Effector memory CD8-positive, alpha-beta T cell (primary cell): ENCODE measurements around the gene TMIE.

ENCODE experiments used
- ATAC-seq: fragments of 150-1000 bp; cut with Tn5 transposase; replicated peaks from 2 replicates; pipeline ENCODE4 v1.10.0; 2021; ENCODE audit warnings: mild to moderate bottlenecking, moderate library complexity
- DNase-seq, 3 experiments: peaks; one replicate each; pipeline ENCODE4 v3.0.0; 2021
- H3K27ac Mint-ChIP-seq, 2 donors: one replicate each; pipeline ENCODE4 v1.8.0; 2022; ENCODE audit warnings: mild to moderate bottlenecking in 2 of 2, mixed read lengths in 2 of 2, moderate library complexity in 2 of 2
- H3K27me3 Mint-ChIP-seq, 2 donors: one replicate each; pipeline ENCODE4 v1.8.0; 2022; ENCODE audit warnings: mixed read lengths in 2 of 2
- H3K36me3 Mint-ChIP-seq: one replicate; pipeline ENCODE4 v1.8.0; 2022; ENCODE audit warnings: mild to moderate bottlenecking, moderate library complexity, mixed read lengths; ENCODE audit not compliant: insufficient read depth
- H3K4me1 Mint-ChIP-seq, 2 donors: one replicate each; pipeline ENCODE4 v1.8.0; 2022; ENCODE audit warnings: low read depth in 2 of 2, mixed read lengths in 2 of 2
- H3K4me3 Mint-ChIP-seq, 2 donors: one replicate each; pipeline ENCODE4 v1.8.0; 2022; ENCODE audit warnings: mild to moderate bottlenecking in 2 of 2, mixed read lengths in 2 of 2, moderate library complexity in 2 of 2
- H3K9me3 Mint-ChIP-seq, 2 donors: one replicate each; pipeline ENCODE4 v1.8.0; 2022; ENCODE audit warnings: mixed read lengths in 2 of 2

Gene TMIE

GRCh38 chr3:46664971-46665762 is 36.0 kb upstream of the TMIE start:
- H3K4me3 Mint-ChIP-seq, result no peak overlapping the region
- no peaks in the 10 kb centered on the region for H3K36me3 Mint-ChIP-seq

GRCh38 chr3:46665763-46666452 is 35.3 kb upstream of the TMIE start:
- Mint-ChIP-seq H3K36me3 (no peaks in the 10 kb centered on the region), H3K9me3 (no peaks in the 10 kb centered on the region), H3K4me1 (no peaks in the 10 kb centered on the region), H3K27me3 (peaks cover 0 to 23% of the 10 kb centered on the region in 2 donors), H3K4me3 (no peak overlapping the region), H3K27ac (no peak overlapping the region)
- no peak for ATAC-seq
- no peak for DNase-seq

More at GRCh38 chr3:46664971-46665762, 36.0 kb upstream of the TMIE start:
- Mint-ChIP-seq H3K4me1 (no peaks in the 10 kb centered on the region), H3K27me3 (peaks cover 0 to 30% of the 10 kb centered on the region in 2 donors), H3K9me3 (no peaks in the 10 kb centered on the region), H3K27ac (no peak overlapping the region)
- no peak for DNase-seq
- ATAC-seq, result no peak

- H3K9me3 Mint-ChIP-seq, result no peaks in the 10 kb centered on the region
- H3K4me1 Mint-ChIP-seq, result no peaks in the 10 kb centered on the region
- ATAC-seq (no peak), DNase-seq (no peak)
- no peak overlapping the region for H3K27ac Mint-ChIP-seq
- no peaks in the 10 kb centered on the region for H3K36me3 Mint-ChIP-seq
- H3K4me3 Mint-ChIP-seq, result no peak overlapping the region
- H3K27me3 Mint-ChIP-seq, result peaks cover 0 to 18% of the 10 kb centered on the region in 2 donors
These were observed 34.7 kb upstream of the TMIE start for GRCh38 chr3:46666453-46666845.

GRCh38 chr3:46667061-46667621 is 34.1 kb upstream of the TMIE start:
- H3K4me3 Mint-ChIP-seq, result no peak overlapping the region
- H3K27ac Mint-ChIP-seq, result no peak overlapping the region
- H3K27me3 Mint-ChIP-seq, result peaks cover 0 to 11% of the 10 kb centered on the region in 2 donors
- H3K4me1 Mint-ChIP-seq, result no peaks in the 10 kb centered on the region
- H3K36me3 Mint-ChIP-seq, result no peaks in the 10 kb centered on the region
- DNase-seq (no peak), ATAC-seq (no peak)
- H3K9me3 Mint-ChIP-seq, result no peaks in the 10 kb centered on the region

GRCh38 chr3:46667657-46668056 is 33.5 kb upstream of the TMIE start:
- no peak for DNase-seq

GRCh38 chr3:46668116-46668515 is 33.1 kb upstream of the TMIE start:
- H3K4me1 Mint-ChIP-seq, result no peaks in the 10 kb centered on the region
- no peaks in the 10 kb centered on the region for H3K36me3 Mint-ChIP-seq
- DNase-seq (no peak), ATAC-seq (no peak)
- no peaks in the 10 kb centered on the region for H3K9me3 Mint-ChIP-seq
- no peak overlapping the region for H3K27ac Mint-ChIP-seq
- peaks cover 0 to 2% of the 10 kb centered on the region in 2 donors for H3K27me3 Mint-ChIP-seq
- no peak overlapping the region for H3K4me3 Mint-ChIP-seq

More at GRCh38 chr3:46667657-46668056, 33.5 kb upstream of the TMIE start:
- H3K36me3 Mint-ChIP-seq, result no peaks in the 10 kb centered on the region
- peaks cover 0 to 5% of the 10 kb centered on the region in 2 donors for H3K27me3 Mint-ChIP-seq
- no peaks in the 10 kb centered on the region for H3K9me3 Mint-ChIP-seq
- no peak for ATAC-seq
- H3K4me3 Mint-ChIP-seq, result no peak overlapping the region
- no peak overlapping the region for H3K27ac Mint-ChIP-seq
- H3K4me1 Mint-ChIP-seq, result no peaks in the 10 kb centered on the region

- no peak for ATAC-seq
- Mint-ChIP-seq H3K27ac (no peak overlapping the region), H3K4me3 (no peak overlapping the region), H3K4me1 (no peaks in the 10 kb centered on the region), H3K27me3 (peaks cover 0 to 6% of the 10 kb centered on the region in 2 donors), H3K9me3 (no peaks in the 10 kb centered on the region), H3K36me3 (no peaks in the 10 kb centered on the region)
- no peak for DNase-seq
These were observed 32.6 kb upstream of the TMIE start for GRCh38 chr3:46668591-46668990.

- Mint-ChIP-seq H3K4me1 (no peaks in the 10 kb centered on the region), H3K36me3 (no peaks in the 10 kb centered on the region), H3K27me3 (peaks cover 0 to 8% of the 10 kb centered on the region in 2 donors), H3K27ac (peak overlapping the region in 1 of 2 donors; percentile 10), H3K4me3 (no peak overlapping the region), H3K9me3 (no peaks in the 10 kb centered on the region)
- DNase-seq (no peak), ATAC-seq (no peak)
These were observed 31.8 kb upstream of the TMIE start for GRCh38 chr3:46669191-46669999.

GRCh38 chr3:46670000-46670890 is 30.9 kb upstream of the TMIE start:
- DNase-seq (no peak), ATAC-seq (no peak)
- H3K9me3 Mint-ChIP-seq, result no peaks in the 10 kb centered on the region
- no peaks in the 10 kb centered on the region for H3K4me1 Mint-ChIP-seq
- H3K36me3 Mint-ChIP-seq, result no peaks in the 10 kb centered on the region
- peak overlapping the region in 1 of 2 donors; percentile 10 for H3K27ac Mint-ChIP-seq
- H3K4me3 Mint-ChIP-seq, result no peak overlapping the region
- peaks cover 0 to 8% of the 10 kb centered on the region in 2 donors for H3K27me3 Mint-ChIP-seq

GRCh38 chr3:46670891-46671427 is 30.2 kb upstream of the TMIE start:
- no peak for DNase-seq
- no peak for ATAC-seq
- Mint-ChIP-seq H3K4me3 (no peak overlapping the region), H3K27ac (no peak overlapping the region), H3K36me3 (no peaks in the 10 kb centered on the region), H3K4me1 (no peaks in the 10 kb centered on the region), H3K9me3 (no peaks in the 10 kb centered on the region), H3K27me3 (peaks cover 0 to 8% of the 10 kb centered on the region in 2 donors)

- H3K36me3 Mint-ChIP-seq, result no peaks in the 10 kb centered on the region
- no peaks in the 10 kb centered on the region for H3K9me3 Mint-ChIP-seq
- no peak for ATAC-seq
- H3K27ac Mint-ChIP-seq, result no peak overlapping the region
- peaks cover 0 to 8% of the 10 kb centered on the region in 2 donors for H3K27me3 Mint-ChIP-seq
- H3K4me3 Mint-ChIP-seq, result no peak overlapping the region
- DNase-seq, result no peak
- no peaks in the 10 kb centered on the region for H3K4me1 Mint-ChIP-seq
These were observed 29.4 kb upstream of the TMIE start for GRCh38 chr3:46671541-46672348.

GRCh38 chr3:46672349-46672695 is 28.9 kb upstream of the TMIE start:
- Mint-ChIP-seq H3K36me3 (no peaks in the 10 kb centered on the region), H3K27ac (no peak overlapping the region), H3K9me3 (no peaks in the 10 kb centered on the region), H3K4me3 (no peak overlapping the region), H3K4me1 (no peaks in the 10 kb centered on the region), H3K27me3 (peaks cover 0 to 8% of the 10 kb centered on the region in 2 donors)
- no peak for DNase-seq
- ATAC-seq, result no peak
